Retina (tissue), 1 donor: Measurements from ENCODE around the gene FAM114A1.
"Not testable (repeated sequence)": the region's sequence is repeated elsewhere in the genome, so short reads cannot be mapped to it uniquely, and the experiment has no call there.

Experiments
- DNase-seq: peaks from one replicate; pipeline ENCODE4 v3.0.0-alpha.2; 2016

Gene FAM114A1

DNA sequence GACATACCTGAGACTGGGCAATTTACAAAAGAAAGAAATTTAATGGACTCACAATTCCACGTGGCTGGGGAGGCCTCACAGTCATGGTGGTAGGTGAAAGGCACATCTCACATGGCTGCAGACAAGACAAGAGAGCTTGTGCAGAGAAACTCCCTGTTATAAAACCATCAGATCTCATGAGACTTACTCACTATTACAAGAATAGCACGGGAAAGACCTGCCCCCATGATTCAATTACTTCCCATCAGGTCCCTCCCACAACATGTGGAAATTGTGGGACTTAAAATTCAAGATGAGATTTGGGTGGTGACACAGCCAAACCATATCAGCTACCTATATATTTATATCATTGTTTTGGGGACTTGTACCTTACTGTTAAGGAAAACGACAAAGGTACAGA is 74.3 kb downstream of the FAM114A1 start:
- not testable (repeated sequence) for DNase-seq

DNA sequence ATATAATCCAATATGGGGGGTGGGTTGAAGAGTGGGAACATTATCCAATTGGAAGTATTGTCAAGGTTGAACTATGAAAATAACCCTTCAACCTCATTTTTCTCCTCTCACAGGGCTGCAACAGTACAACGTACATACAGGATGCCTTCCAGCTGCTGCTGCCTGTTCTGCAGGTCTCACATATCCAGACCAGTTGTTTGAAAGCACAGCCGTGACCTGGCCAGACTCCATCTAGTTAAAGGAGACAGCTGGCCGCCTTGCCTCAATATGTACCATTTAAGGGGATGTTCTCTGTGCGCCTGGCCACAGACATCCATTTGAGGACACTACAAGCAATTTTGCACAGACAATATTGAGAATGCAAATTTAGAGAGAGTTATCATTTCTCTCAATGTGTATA is 75.7 kb downstream of the FAM114A1 start:
- no peak for DNase-seq

DNA sequence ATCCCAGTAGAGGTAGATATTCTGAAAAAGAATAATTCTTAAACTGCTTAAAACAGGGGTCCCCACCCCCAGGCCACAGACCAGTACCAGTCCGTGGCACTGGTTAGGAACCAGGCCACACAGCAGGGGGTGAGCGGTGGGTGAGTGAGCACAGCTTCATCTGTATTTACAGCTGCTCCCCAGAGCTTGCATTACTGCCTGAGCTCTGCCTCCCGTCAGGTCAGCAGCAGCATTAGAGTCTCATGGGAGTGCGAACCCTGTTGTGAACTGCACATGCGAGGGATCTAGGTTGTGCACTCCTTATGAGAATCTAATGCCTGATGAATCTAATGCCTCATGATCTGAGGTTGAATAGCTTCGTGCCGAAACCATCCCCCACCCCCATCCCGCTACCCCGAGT is 76.8 kb downstream of the FAM114A1 start:
- no peak for DNase-seq

DNA sequence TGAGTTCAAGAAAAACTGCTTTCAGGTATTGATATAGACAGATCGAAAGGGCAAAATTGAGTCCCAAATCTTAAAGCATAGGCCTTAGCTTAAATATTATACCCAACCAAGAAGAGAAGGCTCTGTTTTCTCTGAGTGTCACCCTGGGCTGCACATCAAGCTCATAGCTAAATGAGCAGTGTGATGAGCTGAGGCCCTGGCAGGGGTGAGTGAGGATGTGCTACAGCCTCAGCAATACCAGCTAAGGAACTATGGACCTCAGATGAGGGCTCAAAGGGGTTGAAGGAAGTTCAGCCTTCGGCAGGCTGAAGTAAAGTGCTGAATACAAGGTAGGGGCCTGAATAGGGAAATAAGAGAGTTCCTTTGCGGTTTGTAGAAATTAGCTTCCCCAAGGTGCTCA is 79.3 kb downstream of the FAM114A1 start:
- no peak for DNase-seq

DNA sequence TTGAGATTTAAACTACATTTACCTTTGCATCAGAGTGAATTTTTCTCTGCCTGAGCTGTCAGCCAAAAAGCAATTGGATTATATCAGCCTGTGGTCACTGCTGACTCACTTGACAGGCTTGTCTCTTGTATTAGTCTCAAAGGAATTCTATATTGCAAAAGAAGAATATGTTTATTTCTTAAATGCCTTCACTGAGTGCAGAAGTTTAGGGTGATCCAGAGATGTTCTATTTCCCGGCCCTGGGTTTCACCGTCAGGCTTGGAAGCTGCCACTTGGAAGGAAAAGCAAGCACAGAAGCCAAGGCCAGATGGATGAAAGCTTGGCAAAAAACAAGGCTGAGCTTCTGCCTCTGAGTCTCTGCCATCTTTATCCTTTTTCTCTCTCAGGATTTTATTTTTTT is 80.9 kb downstream of the FAM114A1 start:
- DNase-seq, result no peak

DNA sequence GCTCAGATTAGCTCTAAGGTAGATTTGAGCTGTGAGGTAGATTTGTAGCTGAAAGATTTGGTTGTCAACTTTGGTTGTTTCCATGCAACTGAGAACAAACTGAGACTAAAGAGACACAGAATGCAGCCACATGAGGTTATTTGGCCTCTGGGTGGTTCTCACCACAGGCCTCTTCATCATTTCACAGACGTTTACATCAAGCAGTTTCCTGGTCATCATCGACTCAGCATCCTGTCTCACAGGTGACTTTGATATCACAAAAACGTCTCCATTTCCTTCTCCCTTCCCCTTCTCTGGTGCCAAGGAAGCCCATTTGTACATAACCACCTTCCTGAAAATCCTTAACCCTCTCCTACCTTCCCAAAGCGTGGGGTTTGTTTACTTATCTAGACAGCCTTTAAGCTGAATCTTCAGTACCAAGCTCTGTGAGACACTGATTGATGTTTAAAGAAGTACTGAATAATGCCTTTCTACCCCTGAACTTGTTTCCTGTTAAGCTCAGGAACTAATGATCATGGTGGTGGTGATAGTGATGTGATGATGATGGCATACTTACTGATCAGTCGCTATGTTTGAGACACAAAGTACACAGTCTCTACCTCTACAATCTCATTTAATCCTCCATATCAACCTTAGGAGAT is 81.9 kb downstream of the FAM114A1 start:
- DNase-seq, result no peak

DNA sequence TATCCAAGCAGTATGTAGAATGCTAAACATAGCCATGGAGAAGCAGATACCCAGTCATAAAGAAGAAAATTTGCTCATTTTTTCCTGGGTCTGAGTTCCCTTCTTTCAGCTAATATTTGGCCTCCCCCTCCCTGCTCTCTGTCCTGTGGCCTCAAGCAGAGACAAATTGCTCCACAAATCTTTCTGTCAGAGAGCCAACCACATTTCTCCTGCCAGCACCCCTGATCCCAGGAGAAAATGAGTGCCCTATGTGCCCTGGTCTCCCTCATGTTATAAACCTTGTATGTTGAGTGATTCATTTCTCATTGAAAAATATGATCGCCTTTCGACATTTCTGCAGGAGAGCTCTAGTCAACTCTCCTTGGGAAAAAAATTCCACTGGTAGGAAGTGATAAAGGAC is 82.6 kb downstream of the FAM114A1 start:
- no peak for DNase-seq

DNA sequence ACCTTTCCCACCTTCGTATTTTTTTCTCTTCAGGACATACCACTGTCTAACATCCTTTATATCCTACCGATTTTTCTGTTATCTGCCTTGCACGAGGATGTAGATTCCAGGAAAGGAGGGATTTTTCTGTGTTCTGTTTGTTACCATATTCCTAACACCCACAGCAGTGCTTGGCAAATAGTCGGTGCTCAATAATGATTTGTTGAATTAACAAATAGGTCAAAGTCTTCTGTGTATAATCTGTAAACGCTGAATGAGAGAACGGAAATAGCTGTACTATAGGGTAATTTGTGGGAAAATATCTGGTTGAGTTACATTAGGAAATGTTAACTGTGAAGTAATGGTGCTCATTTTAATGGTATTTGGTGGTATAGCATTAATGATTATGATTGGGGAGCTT is 83.1 kb downstream of the FAM114A1 start:
- DNase-seq, result no peak

DNA sequence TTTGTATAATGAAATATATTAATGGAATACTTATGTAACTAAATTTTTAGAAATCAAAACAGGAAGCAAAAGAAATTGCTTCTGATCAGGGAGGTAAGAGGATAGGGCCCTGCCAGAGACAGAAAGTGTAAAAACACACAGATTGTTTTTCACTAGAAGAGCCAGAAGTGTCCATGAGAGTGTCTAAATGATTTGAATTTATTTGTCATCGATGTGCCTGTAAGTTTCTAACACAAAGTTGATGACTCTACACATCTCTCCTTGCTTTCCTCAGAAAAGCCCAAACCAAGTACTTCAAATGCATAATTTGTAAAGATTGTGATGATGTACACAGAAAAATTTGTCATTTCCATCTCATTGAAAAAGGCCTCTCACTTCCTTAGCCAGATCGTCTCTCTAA is 84.0 kb downstream of the FAM114A1 start:
- DNase-seq, result no peak

DNA sequence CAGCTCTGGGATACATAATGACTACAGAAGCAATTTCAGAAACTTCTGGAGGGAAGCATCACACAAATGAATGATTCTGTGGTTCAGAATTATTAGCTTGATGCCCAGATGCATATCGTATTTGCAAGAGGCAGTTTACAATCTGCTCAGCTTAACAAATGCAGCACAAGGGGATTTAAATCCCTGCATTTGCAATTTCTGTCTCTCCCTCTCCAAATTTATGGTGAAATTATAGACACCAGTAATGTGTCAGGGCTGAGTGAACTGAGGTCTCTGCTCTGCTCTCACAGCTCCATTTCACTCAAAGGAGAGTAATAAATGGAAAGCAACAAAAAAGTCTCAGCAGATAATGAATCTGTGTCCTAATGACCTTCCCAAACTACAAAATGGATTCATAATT is 84.4 kb downstream of the FAM114A1 start:
- no peak for DNase-seq

DNA sequence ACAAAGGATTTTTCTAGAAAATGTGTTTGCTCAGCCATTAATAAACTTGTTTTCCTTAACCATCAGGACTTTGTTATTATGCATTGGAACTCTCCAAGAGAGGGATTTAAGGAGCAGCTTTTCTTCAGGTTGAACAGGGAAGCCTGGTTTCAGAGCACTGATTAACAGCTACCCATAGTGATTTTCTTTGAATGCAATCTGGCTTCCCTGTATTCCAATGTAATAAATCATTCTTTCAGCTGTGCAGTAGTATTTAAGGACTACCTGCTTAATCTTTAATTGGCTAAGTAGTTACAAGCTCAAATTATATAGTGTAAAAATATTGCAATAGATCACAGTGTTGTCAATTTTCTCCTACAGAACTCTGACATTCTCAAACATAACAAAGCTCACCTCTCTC is 87.1 kb downstream of the FAM114A1 start:
- DNase-seq, result no peak

DNA sequence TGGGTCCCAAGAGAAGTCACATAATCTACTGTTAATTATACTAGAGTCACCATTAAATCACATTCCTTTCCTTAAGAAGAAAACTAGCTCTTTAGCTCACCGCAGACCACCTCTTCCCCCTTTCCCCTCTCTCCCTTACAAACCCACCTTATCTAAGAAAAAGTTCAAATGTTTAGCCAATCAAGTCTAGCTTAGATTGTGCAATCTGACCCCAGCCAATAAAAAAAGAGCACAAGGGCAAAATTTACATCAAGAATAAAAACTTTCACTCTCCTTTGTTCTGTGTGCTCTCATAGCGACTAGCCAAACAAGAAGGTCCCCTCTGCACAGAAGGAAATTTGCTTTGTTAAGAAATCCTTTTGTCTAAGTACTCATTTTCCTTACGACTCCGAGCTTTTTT is 88.4 kb downstream of the FAM114A1 start:
- DNase-seq, result no peak

DNA sequence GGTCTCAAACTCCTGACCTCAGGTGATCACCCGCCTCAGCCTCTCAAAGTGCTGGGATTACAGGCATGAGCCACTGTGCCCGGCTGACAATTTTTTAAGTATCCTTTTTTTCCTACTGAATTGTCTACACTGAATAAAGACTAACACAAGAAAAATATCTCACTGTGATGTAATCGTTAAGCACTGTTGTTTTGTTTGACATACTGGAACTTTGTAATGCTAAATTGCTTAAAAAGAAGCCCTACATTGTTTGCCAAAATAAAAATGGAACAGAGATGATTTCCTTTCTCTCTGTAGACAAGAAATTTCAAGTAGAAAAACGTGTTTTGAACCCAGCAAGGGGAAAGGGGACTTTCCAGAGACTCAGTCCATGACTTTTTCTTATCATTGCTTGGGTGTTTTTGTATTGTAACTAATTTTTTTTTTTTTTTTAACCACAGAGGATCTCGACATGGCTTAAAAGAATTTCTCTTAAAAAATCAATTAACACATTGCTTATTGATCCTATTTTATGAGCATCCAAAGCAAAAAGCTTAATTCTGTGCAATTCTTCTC is 89.7 kb downstream of the FAM114A1 start:
- no peak for DNase-seq

DNA sequence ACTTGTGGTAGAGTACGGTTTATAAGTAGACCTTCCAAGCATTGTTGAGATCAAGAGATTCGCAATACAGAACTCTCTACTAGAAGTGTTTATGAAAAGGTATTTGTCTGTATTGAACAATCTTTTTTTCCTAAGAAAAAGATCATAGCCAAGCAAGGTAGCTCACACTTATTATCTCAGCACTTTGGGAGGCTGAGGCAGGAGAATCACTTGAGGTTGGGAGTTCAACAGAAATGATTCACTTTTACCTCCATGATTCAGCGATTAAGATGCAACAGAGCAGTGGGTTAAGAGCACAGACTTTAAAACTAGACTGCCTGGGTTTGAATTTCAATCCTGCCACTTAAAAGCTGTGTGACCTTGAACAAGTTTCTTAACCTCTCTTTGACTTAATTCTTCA is 90.3 kb downstream of the FAM114A1 start:
- no peak for DNase-seq

DNA sequence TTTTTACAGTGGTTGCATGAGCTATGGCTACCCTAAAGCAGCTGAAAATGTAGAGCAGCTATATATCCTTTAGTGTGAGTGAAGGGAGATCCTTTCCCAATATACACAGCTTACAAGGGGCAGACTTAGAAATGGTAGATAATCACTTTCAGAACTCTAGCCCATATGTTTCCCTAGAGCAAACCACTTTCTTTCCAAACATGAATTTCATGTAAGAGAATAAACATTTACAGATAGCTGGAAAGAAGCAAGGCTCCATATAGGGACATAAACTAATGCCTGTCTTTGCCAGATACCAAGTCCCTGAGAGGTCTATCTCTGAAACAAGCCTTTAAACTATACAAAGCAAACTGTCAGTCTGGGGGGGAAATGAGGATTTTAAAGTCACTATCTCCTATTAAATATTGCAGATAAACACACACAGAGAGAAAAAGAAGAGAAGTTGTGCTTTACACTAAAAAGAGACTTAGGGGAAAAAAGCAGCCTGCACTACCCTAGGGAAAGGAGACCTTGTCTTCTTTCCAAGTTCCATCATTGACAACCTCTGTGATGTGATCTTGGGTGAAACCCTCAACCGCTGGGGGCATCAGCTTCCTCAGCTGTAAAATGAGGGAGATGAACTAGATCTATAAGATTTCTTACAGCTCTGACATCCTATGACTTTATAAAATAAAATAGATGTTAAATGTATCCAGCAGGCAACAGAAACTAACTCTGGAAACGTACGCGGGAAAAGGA is 91.0 kb downstream of the FAM114A1 start:
- no peak for DNase-seq

DNA sequence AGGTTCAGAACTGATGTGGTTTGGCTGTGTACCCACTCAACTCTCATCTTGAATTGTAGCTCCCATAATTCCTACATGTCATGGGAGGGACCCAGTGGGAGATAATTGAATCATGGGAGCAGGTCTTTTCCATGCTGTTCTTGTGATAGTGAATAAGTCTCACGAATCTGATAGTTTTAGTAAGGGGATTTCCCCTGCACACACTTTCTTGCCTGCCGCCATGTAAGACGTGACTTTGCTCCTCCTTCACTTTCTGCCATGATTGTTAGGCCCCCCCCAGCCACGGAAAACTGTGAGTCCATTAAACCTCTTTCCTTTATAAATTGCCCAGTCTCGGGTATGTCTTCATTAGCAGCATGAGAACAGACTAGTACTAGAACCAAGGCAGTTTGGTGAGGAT is 91.6 kb downstream of the FAM114A1 start:
- DNase-seq, result not testable (repeated sequence)

DNA sequence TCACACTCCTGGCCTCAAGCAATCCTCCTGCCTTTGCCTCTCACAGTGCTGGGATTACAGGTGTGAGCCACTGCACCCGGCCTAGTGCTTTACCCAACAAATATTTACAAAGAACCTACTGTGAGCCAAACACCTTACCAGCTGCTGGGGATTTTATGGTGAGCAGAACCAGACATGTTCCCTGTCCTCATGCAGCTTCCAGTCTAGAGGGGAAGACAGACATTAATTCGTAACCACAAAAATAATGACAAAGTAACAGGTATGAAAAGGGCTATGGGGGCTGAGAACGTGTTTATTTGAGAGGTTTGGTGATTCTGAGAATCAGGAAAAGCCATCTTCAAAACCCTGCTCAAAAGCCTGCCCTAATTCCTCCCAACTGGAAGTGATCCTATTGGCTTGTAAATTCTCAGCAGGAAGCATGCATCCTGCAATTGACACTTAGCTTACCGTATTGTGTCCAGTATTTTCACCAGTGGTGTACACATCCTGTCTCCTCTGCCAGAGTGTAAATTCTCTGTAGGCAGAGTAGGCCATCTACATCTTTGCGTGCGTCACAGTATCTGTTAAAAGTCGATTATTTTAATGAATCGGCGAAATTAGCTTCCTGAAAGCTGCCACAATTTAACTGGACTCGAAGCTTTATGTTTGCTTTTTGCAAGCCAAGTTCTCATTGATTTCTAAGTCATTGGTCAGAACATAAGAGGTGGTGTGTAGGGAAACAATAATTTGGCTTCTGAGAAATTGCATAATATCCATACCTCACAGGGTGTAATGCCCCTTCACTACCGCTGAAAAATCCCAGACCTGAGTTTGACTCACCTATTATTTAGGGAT is 97.6 kb downstream of the FAM114A1 start:
- DNase-seq, result no peak

DNA sequence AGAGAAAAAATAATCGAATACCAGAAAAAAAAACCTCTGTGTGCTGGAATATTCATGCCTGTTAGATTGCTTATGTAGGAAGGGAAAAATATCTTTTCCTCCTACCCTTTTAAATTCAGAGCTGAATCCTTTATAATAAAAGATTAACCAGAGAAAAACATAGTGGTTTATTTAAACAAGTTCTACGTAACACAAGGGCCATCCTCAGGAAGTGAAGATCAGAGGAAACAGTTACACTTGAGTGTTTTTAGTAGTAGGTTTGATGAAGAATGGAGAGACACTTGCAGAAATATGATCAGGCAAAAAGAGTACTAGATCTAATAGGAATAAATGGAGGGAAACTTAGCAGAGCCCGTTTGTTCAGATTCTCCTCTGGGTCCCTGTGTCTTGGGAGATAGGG is 98.3 kb downstream of the FAM114A1 start:
- DNase-seq, result no peak

DNA sequence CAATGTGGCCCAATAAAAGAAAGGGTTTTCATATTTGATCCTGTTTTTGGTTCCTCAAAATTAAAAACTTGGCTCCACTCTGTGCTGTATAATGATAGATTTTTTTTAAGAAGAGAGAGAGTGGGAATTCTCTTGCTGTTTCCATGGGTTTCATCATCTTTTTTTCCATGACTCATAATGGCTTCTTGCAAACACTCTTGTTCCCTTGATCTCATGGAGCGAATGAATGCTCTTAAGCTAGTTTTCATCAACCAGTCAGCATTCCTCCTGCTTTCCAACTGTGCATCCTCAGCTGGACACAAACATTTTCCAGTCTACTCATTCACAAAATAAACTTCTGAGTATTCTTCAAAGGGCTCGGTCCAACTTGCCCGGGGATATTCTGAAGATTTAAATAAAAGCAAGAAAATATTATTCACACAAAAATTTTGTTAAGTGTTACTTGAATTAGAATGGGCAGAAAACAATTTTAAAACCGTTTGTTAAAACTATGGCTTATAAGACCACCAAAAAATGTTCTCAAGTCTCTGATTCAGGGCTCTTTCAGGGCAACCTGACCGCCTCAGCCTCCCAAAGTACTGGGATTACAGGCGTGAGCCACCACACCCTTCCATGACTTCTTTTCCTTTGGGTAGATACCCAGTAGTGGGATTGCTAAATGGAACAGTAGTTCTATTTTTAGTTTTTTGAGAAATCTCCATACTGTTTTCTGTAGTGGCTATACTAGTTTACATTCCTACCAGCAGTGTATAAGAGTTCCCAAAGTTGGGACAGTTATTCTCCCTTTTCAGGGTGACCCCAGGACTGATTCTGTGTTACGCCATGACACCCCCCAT is 99.9 kb downstream of the FAM114A1 start:
- DNase-seq, result no peak

DNA sequence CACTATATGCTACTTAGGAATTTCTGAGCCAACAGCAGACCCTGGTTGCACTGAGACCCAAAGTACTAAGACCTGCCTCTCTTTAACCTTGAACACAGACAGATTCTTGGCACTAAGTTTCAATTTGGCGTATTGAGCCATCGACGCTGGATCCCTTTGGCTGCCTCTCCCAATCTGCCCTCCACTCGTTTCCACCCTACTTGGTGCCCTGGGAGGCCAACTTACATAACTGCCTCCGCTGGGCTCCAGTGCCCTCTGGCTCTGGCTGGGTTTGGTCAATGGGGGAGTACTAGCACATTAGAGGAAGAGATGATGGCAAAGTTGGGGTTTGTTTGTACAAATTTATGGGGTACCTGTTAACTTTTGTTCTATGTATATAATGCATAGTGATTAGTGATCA is 101.1 kb downstream of the FAM114A1 start:
- DNase-seq, result no peak

DNA sequence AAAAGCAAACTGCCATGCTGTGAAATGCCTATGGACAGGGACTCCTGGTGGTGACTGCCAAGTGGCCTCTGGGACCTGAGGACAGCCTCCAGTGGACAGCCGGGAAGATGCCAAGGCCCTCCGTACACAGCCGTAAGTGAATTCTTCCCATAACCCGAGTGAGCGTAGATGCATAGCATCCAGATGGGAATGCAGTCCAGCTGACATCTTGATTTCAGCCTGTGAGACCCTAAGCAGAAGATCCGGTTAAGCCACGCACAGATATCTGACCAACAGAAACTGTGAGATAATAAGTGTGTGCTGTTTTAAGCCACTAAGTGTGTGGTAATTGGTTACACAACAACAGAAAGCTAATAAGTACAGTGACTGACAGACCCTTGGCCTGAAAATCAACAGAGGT is 108.7 kb downstream of the FAM114A1 start:
- no peak for DNase-seq

DNA sequence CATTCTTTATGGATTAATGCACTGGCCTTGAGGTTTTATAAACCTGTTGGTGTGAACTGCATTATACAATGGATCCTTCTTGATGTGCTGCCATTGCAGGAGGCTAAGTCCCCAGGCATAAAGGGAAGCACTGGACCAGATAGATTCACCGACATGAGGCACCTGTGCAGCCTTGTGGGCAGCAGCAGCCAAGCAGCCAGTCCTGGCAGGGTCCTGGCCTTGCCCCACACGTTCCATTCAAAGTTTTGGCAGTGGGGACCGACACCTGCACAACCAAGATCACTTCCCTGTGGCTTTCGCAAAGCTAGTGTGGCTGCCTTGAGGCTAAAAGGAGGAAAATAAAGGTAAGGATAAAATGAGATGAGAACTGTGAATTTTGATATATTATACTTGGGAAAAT is 111.5 kb downstream of the FAM114A1 start:
- no peak for DNase-seq
